Measurements from ENCODE around the gene PAK6.

Gene PAK6

GRCh38 chr15:40273428-40273827 is 34.6 kb downstream of the PAK6 start:
- no peak overlapping the region for H3K4me3 ChIP-seq (ENCODE audit: low read depth, low read length, poor library complexity, severe bottlenecking)
- no peaks in the 10 kb centered on the region; the same call in 1 of the 2 replicates for H3K27me3 ChIP-seq (ENCODE audit: insufficient read depth, low read length)
- H3K27ac ChIP-seq (ENCODE audit: low read depth, low read length, poor library complexity, severe bottlenecking), result no peak overlapping the region
- H3K9me3 ChIP-seq (ENCODE audit: low read length), result no peaks in the 10 kb centered on the region
- H3K79me2 ChIP-seq (ENCODE audit: insufficient read depth, low read length), result no peaks in the 10 kb centered on the region
- no peak overlapping the region for H3K9ac ChIP-seq (ENCODE audit: low read length)
- no peak overlapping the region for H3K4me2 ChIP-seq (ENCODE audit: low read length)
- H3K9me2 ChIP-seq (ENCODE audit: low read depth, low read length), result no peaks in the 10 kb centered on the region
- no peaks in the 10 kb centered on the region for H3F3A ChIP-seq (ENCODE audit: insufficient read depth, low read length)
- no peak overlapping the region for H2AFZ ChIP-seq (ENCODE audit: low read length)
- H3K36me3 ChIP-seq (ENCODE audit: insufficient read depth, low read length), result no peaks in the 10 kb centered on the region
- no peaks in the 10 kb centered on the region for H3K4me1 ChIP-seq (ENCODE audit: insufficient read depth, low read length, severe bottlenecking)
- no peak for TF ChIP-seq EZH2 (IDR thresholded peaks at IDR 0.05; ENCODE audit: borderline replicate concordance, low read length)
- TF ChIP-seq, protein P1, sequence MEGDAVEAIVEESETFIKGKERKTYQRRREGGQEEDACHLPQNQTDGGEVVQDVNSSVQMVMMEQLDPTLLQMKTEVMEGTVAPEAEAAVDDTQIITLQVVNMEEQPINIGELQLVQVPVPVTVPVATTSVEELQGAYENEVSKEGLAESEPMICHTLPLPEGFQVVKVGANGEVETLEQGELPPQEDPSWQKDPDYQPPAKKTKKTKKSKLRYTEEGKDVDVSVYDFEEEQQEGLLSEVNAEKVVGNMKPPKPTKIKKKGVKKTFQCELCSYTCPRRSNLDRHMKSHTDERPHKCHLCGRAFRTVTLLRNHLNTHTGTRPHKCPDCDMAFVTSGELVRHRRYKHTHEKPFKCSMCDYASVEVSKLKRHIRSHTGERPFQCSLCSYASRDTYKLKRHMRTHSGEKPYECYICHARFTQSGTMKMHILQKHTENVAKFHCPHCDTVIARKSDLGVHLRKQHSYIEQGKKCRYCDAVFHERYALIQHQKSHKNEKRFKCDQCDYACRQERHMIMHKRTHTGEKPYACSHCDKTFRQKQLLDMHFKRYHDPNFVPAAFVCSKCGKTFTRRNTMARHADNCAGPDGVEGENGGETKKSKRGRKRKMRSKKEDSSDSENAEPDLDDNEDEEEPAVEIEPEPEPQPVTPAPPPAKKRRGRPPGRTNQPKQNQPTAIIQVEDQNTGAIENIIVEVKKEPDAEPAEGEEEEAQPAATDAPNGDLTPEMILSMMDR (IDR thresholded peaks at IDR 0.05; ENCODE audit: low read length), result no peak
- no peaks in the 10 kb centered on the region for H4K20me1 ChIP-seq (ENCODE audit: insufficient read depth, low read length)

DNA sequence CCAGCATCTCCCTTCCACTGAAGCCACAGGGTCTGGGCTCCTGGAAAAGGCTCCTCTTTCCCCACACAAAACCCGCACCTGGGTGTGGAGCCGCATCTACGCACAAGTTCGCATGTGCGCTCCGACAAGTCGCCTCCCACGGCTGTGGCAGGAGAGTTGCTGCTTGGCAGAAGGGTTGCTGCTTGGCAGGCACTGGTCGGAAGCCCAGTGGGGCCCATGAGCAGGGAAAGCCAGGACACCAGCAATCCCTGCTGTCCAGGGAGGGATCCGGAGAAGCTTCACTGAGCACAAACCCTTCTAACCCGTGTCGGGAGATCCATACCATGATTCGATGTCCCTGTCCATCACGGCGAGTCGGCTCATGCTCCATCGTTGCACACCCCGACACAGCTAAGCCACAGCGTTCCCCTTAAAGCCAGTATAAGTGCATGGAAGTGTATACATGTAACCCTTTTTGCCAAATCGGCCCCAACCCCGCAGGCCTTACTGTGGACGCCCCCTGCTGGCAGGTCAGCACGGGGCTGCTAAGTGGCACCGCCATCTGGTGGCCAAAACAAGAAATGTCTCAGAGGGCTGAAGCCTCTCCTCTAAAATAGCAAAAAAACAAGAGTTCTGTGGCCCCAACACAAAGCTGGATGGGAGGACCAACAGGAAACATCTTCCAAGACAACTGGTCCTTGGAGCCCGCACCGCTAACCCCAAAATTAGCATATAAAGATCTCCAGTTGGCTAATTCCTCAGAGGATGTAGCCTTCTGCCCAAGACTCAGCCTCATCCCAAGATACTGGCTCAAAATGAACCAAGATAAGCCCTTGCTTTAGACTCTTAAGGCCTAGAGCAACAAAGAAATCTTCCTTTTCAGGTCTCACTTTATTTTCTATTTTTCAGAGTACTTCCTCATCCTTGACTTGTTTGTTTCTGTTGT is 35.7 kb downstream of the PAK6 start:
- no peak overlapping the region for H3K27ac ChIP-seq (ENCODE audit: low read depth, low read length, poor library complexity, severe bottlenecking)
- no peaks in the 10 kb centered on the region for H4K20me1 ChIP-seq (ENCODE audit: insufficient read depth, low read length)
- H3K79me2 ChIP-seq (ENCODE audit: insufficient read depth, low read length), result no peaks in the 10 kb centered on the region
- H3K9me2 ChIP-seq (ENCODE audit: low read depth, low read length), result no peaks in the 10 kb centered on the region
- no peaks in the 10 kb centered on the region for H3F3A ChIP-seq (ENCODE audit: insufficient read depth, low read length)
- TF ChIP-seq EZH2 (IDR thresholded peaks at IDR 0.05; ENCODE audit: borderline replicate concordance, low read length), result no peak
- TF ChIP-seq, protein P1 (IDR thresholded peaks at IDR 0.05; ENCODE audit: low read length), result peak; percentile 100
- H3K4me2 ChIP-seq (ENCODE audit: low read length), result no peak overlapping the region
- H2AFZ ChIP-seq (ENCODE audit: low read length), result no peak overlapping the region
- H3K4me1 ChIP-seq (ENCODE audit: insufficient read depth, low read length, severe bottlenecking), result no peaks in the 10 kb centered on the region
- H3K36me3 ChIP-seq (ENCODE audit: insufficient read depth, low read length), result no peaks in the 10 kb centered on the region
- H3K27me3 ChIP-seq (ENCODE audit: insufficient read depth, low read length), result no peaks in the 10 kb centered on the region; the same call in 1 of the 2 replicates
- no peak overlapping the region for H3K9ac ChIP-seq (ENCODE audit: low read length)
- no peaks in the 10 kb centered on the region for H3K9me3 ChIP-seq (ENCODE audit: low read length)
- no peak overlapping the region for H3K4me3 ChIP-seq (ENCODE audit: low read depth, low read length, poor library complexity, severe bottlenecking)

DNA sequence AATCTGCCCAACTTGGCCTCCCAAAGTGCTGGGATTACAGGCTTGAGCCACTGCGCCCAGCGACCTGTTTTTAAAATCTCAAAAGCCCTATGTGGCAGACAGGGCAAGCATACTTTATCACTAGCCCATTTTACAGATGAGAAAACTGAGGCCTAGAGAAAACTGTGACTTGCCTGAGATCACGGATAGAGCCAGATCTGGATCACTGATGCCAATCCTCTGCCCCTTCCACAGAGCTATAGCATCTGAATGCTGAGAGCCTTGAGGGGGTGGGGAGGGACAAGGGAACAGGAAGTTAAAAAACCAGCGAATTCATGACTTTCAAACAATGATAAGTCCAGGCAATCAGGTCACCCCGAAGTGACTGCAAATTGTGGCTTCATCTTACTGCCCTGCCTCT is 36.7 kb downstream of the PAK6 start:
- no peaks in the 10 kb centered on the region for H4K20me1 ChIP-seq (ENCODE audit: insufficient read depth, low read length)
- no peak overlapping the region for H2AFZ ChIP-seq (ENCODE audit: low read length)
- H3K27me3 ChIP-seq (ENCODE audit: insufficient read depth, low read length), result no peaks in the 10 kb centered on the region; the same call in 1 of the 2 replicates
- no peaks in the 10 kb centered on the region for H3K79me2 ChIP-seq (ENCODE audit: insufficient read depth, low read length)
- no peaks in the 10 kb centered on the region for H3K4me1 ChIP-seq (ENCODE audit: insufficient read depth, low read length, severe bottlenecking)
- no peaks in the 10 kb centered on the region for H3F3A ChIP-seq (ENCODE audit: insufficient read depth, low read length)
- H3K4me2 ChIP-seq (ENCODE audit: low read length), result no peak overlapping the region
- H3K4me3 ChIP-seq (ENCODE audit: low read depth, low read length, poor library complexity, severe bottlenecking), result no peak overlapping the region
- no peaks in the 10 kb centered on the region for H3K9me3 ChIP-seq (ENCODE audit: low read length)
- H3K9ac ChIP-seq (ENCODE audit: low read length), result no peak overlapping the region
- TF ChIP-seq EZH2 (IDR thresholded peaks at IDR 0.05; ENCODE audit: borderline replicate concordance, low read length), result no peak
- TF ChIP-seq, protein P1 (IDR thresholded peaks at IDR 0.05; ENCODE audit: low read length), result no peak
- H3K36me3 ChIP-seq (ENCODE audit: insufficient read depth, low read length), result no peaks in the 10 kb centered on the region
- H3K9me2 ChIP-seq (ENCODE audit: low read depth, low read length), result no peaks in the 10 kb centered on the region
- no peak overlapping the region for H3K27ac ChIP-seq (ENCODE audit: low read depth, low read length, poor library complexity, severe bottlenecking)

Measured in OCI-LY1 (cell line).